HEK293T (cell line): ENCODE results near the gene OR2H1.

Experiments used
- CTCF ChIA-PET: fragments of 350-600 bp; formaldehyde crosslinking; extraction: SDS; loops from one replicate; lab custom pipeline; 2021; ENCODE audit warnings: antibody characterized with exemption, inconsistent platforms; lab: Yijun Ruan, JAX
- POLR2A ChIA-PET: fragments of 350-600 bp; formaldehyde crosslinking; extraction: SDS; loops from one replicate; lab custom pipeline; 2020; ENCODE audit warnings: antibody characterized with exemption, inconsistent platforms; lab: Yijun Ruan, JAX
- DNase-seq: peaks from one replicate; pipeline ENCODE4 v3.0.0; 2012; ENCODE audit warnings: mixed read lengths; ENCODE audit errors: extremely low spot score
- ARNT ChIP-seq: fragments of 450-650 bp; IDR thresholded peaks from 2 replicates; pipeline ENCODE4 v1.6.1; 2017; ENCODE audit warnings: mild to moderate bottlenecking
- BHLHE40 ChIP-seq: fragments of 450-650 bp; IDR thresholded peaks from 2 replicates; pipeline ENCODE4 v1.6.1; 2016; ENCODE audit warnings: mild to moderate bottlenecking, moderate library complexity, borderline replicate concordance
- CTBP1 ChIP-seq: fragments of 450-650 bp; IDR thresholded peaks from 2 replicates; pipeline ENCODE4 v1.6.1; 2016; ENCODE audit warnings: borderline replicate concordance
- ELF4 ChIP-seq: fragments of 450-650 bp; IDR thresholded peaks from 2 replicates; pipeline ENCODE4 v1.6.1; 2017; ENCODE audit warnings: antibody characterized with exemption
- FOXA1 ChIP-seq: fragments of 450-650 bp; IDR thresholded peaks from 2 replicates; pipeline ENCODE4 v1.6.1; 2016; ENCODE audit warnings: mild to moderate bottlenecking
- FOXK2 ChIP-seq: fragments of 450-650 bp; IDR thresholded peaks from 2 replicates; pipeline ENCODE4 v1.6.1; 2016; ENCODE audit warnings: mild to moderate bottlenecking
- FOXM1 ChIP-seq: fragments of 450-650 bp; IDR thresholded peaks from 2 replicates; pipeline ENCODE4 v1.6.1; 2017; ENCODE audit warnings: mild to moderate bottlenecking, borderline replicate concordance
- HDGF ChIP-seq: fragments of 450-650 bp; IDR thresholded peaks from 2 replicates; pipeline ENCODE4 v1.6.1; 2017; ENCODE audit warnings: antibody characterized with exemption, borderline replicate concordance
- L3MBTL2 ChIP-seq: fragments of 450-650 bp; conservative IDR thresholded peaks from 2 replicates; pipeline ENCODE4 v1.6.1; 2016; ENCODE audit warnings: mild to moderate bottlenecking
- LEF1 ChIP-seq: fragments of 450-650 bp; IDR thresholded peaks from 2 replicates; pipeline ENCODE4 v1.6.1; 2017; ENCODE audit warnings: mild to moderate bottlenecking, borderline replicate concordance
- NFRKB ChIP-seq: fragments of 450-650 bp; IDR thresholded peaks from 2 replicates; pipeline ENCODE4 v1.6.1; 2016; ENCODE audit warnings: mild to moderate bottlenecking, moderate library complexity
- SP1 ChIP-seq: fragments of 450-650 bp; IDR thresholded peaks from 2 replicates; pipeline ENCODE4 v1.6.1; 2017
- SUZ12 ChIP-seq: fragments of 450-650 bp; IDR thresholded peaks from 2 replicates; pipeline ENCODE4 v1.6.1; 2016; ENCODE audit warnings: mild to moderate bottlenecking
- TARDBP ChIP-seq: fragments of 450-650 bp; IDR thresholded peaks from 2 replicates; pipeline ENCODE4 v1.6.1; 2016
- ZNF384 ChIP-seq: fragments of 450-650 bp; IDR thresholded peaks from 2 replicates; pipeline ENCODE4 v1.6.1; 2016
- TF ChIP-seq, protein P1 (sequence below): fragments of 450-650 bp; IDR thresholded peaks from 2 replicates; pipeline ENCODE4 v1.6.1; 2016

Gene OR2H1

DNA sequence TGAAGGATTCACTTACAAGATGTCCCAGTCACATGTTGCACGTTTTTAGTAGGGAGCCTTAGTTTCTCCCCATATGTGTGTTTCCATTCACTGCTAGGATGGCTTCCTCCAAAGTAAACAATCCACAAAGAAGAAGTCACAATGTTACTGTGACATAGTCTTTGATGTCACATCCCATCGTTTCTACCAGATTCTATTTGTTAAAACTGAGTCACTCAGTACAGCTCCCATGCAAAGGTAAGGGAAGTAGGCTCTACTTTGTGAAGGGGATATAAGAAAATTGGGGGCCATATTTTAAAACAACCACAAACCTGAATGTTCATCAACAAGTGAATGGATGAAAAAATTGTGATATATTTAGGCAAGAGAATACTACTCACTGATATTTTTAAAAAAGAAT, at the start of gene OR2H1, which contains the start of gene OR11A1:
OR2H1 (plus strand) TSS at position 185 of the 400 bp plus-strand sequence. CDS start 4,615 bp downstream, outside the sequence.
OR11A1 (minus strand) TSS at position 101 of the 400 bp plus-strand sequence. CDS start 29,430 bp downstream, outside the sequence.
- CTCF ChIA-PET: no interaction called here
- DNase-seq: no peak
- TF ChIP-seq CTBP1 (no peak), HDGF (no peak), ZNF384 (no peak), L3MBTL2 (no peak), NFRKB (no peak), BHLHE40 (no peak), FOXA1 (no peak), FOXM1 (no peak), SP1 (no peak), TARDBP (no peak), FOXK2 (no peak), ELF4 (no peak), SUZ12 (no peak)
- TF ChIP-seq, protein P1, sequence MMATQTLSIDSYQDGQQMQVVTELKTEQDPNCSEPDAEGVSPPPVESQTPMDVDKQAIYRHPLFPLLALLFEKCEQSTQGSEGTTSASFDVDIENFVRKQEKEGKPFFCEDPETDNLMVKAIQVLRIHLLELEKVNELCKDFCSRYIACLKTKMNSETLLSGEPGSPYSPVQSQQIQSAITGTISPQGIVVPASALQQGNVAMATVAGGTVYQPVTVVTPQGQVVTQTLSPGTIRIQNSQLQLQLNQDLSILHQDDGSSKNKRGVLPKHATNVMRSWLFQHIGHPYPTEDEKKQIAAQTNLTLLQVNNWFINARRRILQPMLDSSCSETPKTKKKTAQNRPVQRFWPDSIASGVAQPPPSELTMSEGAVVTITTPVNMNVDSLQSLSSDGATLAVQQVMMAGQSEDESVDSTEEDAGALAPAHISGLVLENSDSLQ: no peak
- POLR2A ChIA-PET: no interaction called here

DNA sequence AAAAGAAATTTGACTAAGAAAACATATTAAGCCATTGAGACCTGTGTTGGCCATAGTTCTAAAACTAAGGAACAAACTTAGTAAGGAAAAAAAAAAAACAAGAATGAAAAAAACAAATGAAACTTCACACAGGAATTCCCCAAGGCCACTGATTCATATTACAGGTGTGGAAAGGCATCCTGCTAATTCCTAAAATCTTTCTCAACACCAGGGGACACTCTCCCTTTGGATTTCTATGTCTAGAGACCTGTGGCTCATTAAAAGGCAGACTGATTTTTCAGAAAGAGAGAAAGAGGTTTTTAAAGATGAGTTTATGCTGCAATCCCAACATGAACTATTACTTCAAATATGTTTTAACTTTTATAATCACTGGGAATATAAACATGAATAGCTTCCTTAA, 42.4 kb upstream of the OR2H1 start, which contains the start of gene OR12D1:
OR12D1 (plus strand) TSS at position 341 of the 400 bp plus-strand sequence.
- no peak for DNase-seq
- POLR2A ChIA-PET: no interaction called here

DNA sequence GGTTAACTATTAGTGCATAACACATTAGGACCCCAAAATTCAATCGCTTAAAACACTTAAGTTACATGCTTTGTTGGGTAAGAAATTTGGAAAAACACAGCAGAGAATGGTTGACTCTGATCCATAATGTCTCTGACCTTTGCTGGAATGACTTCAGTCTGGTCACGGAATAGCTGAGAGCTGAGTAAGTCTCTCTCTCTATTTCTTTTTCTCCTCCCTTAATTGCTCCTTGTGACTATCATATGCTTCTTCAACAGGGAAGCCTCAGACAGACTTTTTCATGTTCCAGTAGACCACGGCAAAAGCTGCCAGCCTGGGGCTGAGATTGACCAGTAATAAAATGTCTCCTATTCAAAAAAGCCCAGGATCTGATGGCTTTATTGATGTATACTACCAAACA, 37.4 kb upstream of the OR2H1 start:
- DNase-seq: no peak
- ChIA-PET CTCF (no interaction called here), POLR2A (no interaction called here)
- TF ChIP-seq BHLHE40 (no peak), TARDBP (no peak), HDGF (no peak), FOXA1 (no peak), ZNF384 (no peak), SUZ12 (no peak), CTBP1 (no peak), LEF1 (no peak), ELF4 (no peak), SP1 (no peak), FOXK2 (no peak), NFRKB (no peak), L3MBTL2 (no peak)
- TF ChIP-seq, protein P1: no peak

More for the DNA sequence above, 42.4 kb upstream of the OR2H1 start, which contains the start of gene OR12D1:
- CTCF ChIA-PET: interaction anchor here (0.7 kb wide), 1 partner anchor 40 kb away, joined by 3 read pairs; the partner anchor contains the start of gene OR12D3
- TF ChIP-seq SUZ12 (no peak), LEF1 (no peak), HDGF (no peak), L3MBTL2 (no peak), NFRKB (no peak), CTBP1 (no peak), FOXK2 (no peak)
- TF ChIP-seq, protein P1: no peak

DNA sequence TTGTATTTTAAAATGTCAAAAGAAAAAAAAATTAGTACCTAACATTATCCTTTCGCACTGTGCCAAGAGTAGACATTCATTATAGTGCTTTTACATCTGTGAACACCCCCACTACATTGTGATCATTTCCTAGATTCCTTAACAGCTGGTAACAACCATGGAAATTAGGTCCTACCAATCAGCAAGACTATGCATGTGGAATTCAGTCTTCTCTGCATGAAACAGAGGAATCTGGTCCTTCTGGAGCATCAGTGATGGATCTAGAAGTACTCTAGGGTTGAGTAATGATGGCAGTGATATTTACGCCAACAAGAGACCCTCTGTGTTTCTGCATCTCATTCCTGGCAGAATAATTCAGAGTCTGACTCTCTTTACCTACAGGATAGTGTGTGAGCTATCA, 32.8 kb upstream of the OR2H1 start:
- ChIA-PET POLR2A (no interaction called here), CTCF (no interaction called here)
- TF ChIP-seq BHLHE40 (no peak), NFRKB (no peak), ELF4 (no peak), HDGF (no peak), ARNT (no peak), FOXM1 (no peak), FOXA1 (no peak), TARDBP (no peak), CTBP1 (no peak), LEF1 (no peak), SUZ12 (no peak), SP1 (no peak), L3MBTL2 (no peak), ZNF384 (no peak), FOXK2 (no peak)
- TF ChIP-seq, protein P1: no peak
- DNase-seq: no peak

DNA sequence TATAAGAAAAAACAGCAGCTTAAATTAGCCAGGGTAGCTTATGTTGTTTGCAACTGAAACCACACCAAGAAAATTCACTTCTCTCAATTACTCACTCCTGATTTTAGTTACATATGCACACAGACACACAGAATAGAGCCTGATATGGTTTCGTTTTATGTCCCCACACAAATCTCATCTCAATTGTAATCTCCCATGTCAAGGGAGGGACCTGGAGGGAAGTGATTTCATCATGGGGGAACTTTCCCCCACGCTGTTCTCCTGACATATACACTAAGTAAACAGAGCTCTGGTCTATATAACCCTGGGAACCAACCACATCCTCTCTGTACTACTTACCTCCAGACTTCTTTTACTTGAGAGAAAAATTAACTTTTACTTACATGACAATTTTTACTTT, 32.4 kb upstream of the OR2H1 start:
- POLR2A ChIA-PET: no interaction called here
- TF ChIP-seq CTBP1: no peak
- TF ChIP-seq ARNT: no peak
- no peak for TF ChIP-seq FOXA1
- no peak for TF ChIP-seq TARDBP
- TF ChIP-seq HDGF: no peak
- TF ChIP-seq FOXM1: no peak
- TF ChIP-seq, protein P1: no peak
- TF ChIP-seq SP1: no peak
- TF ChIP-seq SUZ12: no peak
- no peak for TF ChIP-seq NFRKB
- no peak for TF ChIP-seq BHLHE40
- TF ChIP-seq FOXK2: no peak
- no peak for TF ChIP-seq ZNF384
- TF ChIP-seq L3MBTL2: no peak
- CTCF ChIA-PET: no interaction called here
- DNase-seq: no peak
